Glutamatergic neuron (in vitro differentiated cells): ENCODE measurements around the gene KLC4. TPM values are rescaled to one million over a fixed set of nuclear protein-coding genes. Genes with fewer than 3 reads are reported as not detected.
A peak's percentile ranks its signal among the peaks of the same experiment; 100 is the strongest.
"Not testable (repeated sequence)": the region's sequence is repeated elsewhere in the genome, so short reads cannot be mapped to it uniquely, and the experiment has no call there.

Experiments
- DNase-seq: peaks from one replicate; pipeline ENCODE4 v3.0.0; 2022
- H3K27ac Mint-ChIP-seq: one replicate; pipeline ENCODE4 v1.8.0; 2020; ENCODE audit warnings: mild to moderate bottlenecking, mixed read lengths, inconsistent platforms; ENCODE audit not compliant: unreplicated experiment
- H3K27me3 Mint-ChIP-seq: one replicate; pipeline ENCODE4 v1.8.0; 2020; ENCODE audit warnings: mild to moderate bottlenecking, moderate library complexity, mixed read lengths, inconsistent platforms; ENCODE audit not compliant: unreplicated experiment
- H3K36me3 Mint-ChIP-seq: one replicate; pipeline ENCODE4 v1.8.0; 2020; ENCODE audit warnings: mild to moderate bottlenecking, mixed read lengths, inconsistent platforms; ENCODE audit not compliant: unreplicated experiment
- H3K4me1 Mint-ChIP-seq: one replicate; pipeline ENCODE4 v1.8.0; 2020; ENCODE audit warnings: mild to moderate bottlenecking, low read depth, mixed read lengths, inconsistent platforms; ENCODE audit not compliant: unreplicated experiment
- H3K4me3 Mint-ChIP-seq: one replicate; pipeline ENCODE4 v1.8.0; 2020; ENCODE audit warnings: mild to moderate bottlenecking, mixed read lengths, inconsistent platforms; ENCODE audit not compliant: unreplicated experiment
- H3K9me3 Mint-ChIP-seq: one replicate; pipeline ENCODE4 v1.8.0; 2020; ENCODE audit warnings: mild to moderate bottlenecking, moderate library complexity, mixed read lengths, inconsistent platforms; ENCODE audit not compliant: unreplicated experiment
- total RNA-seq: library from RNA; stranded (reverse); fragmentation: NEBNext Ultra II Directional; extraction: Animal tissue kit (Norgen Biotek cat#: 25700); gene quantifications from one replicate; pipeline ENCODE4 v1.2.1, GENCODE V29; 2021; ENCODE audit not compliant: unreplicated experiment
- TF ChIP-seq, protein P1 (sequence below): fragments of 200-600 bp; sonication (generic); IDR thresholded peaks from one replicate; pipeline ENCODE4 v1.5.0; 2021; ENCODE audit not compliant: partially characterized antibody, unreplicated experiment

Gene KLC4
- total RNA-seq, 1 donor from 2014 or later: 62.3 TPM

DNA sequence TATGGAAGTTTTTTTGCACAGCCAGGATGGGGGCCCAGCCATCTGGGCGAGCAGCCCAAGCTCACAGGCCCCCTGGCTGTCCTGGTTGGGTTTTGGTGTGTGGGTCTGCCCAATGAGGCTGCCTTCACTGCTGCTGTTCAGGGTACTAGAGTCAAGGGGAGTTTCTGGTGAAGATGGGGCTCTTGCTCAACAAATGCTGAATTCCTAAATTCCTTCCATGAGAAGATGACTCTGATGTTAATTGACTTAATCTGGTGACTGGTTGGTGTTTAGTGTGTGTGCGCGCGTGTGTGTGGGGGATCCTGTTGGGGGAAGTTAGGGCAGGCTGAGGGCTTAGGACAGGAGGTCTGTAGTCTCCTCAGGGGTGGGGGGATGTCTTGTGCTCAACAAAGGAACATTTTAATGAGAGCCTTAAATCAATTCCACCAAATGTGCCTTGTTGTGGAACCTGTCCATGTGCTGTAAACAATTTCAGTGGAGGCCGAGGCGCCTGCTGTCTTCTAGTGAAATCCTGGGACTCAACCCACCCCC is 18.6 kb downstream of the KLC4 start:
- peaks cover 17% of the 10 kb centered on the region for H3K4me1 Mint-ChIP-seq
- TF ChIP-seq, protein P1, sequence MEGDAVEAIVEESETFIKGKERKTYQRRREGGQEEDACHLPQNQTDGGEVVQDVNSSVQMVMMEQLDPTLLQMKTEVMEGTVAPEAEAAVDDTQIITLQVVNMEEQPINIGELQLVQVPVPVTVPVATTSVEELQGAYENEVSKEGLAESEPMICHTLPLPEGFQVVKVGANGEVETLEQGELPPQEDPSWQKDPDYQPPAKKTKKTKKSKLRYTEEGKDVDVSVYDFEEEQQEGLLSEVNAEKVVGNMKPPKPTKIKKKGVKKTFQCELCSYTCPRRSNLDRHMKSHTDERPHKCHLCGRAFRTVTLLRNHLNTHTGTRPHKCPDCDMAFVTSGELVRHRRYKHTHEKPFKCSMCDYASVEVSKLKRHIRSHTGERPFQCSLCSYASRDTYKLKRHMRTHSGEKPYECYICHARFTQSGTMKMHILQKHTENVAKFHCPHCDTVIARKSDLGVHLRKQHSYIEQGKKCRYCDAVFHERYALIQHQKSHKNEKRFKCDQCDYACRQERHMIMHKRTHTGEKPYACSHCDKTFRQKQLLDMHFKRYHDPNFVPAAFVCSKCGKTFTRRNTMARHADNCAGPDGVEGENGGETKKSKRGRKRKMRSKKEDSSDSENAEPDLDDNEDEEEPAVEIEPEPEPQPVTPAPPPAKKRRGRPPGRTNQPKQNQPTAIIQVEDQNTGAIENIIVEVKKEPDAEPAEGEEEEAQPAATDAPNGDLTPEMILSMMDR: no peak
- H3K9me3 Mint-ChIP-seq: peaks cover 8% of the 10 kb centered on the region
- no peak for DNase-seq
- H3K36me3 Mint-ChIP-seq: peaks cover 4% of the 10 kb centered on the region
- peaks cover 2% of the 10 kb centered on the region for H3K27me3 Mint-ChIP-seq
- H3K4me3 Mint-ChIP-seq: peak overlapping the region; percentile 88
- H3K27ac Mint-ChIP-seq: peak overlapping the region; percentile 57

DNA sequence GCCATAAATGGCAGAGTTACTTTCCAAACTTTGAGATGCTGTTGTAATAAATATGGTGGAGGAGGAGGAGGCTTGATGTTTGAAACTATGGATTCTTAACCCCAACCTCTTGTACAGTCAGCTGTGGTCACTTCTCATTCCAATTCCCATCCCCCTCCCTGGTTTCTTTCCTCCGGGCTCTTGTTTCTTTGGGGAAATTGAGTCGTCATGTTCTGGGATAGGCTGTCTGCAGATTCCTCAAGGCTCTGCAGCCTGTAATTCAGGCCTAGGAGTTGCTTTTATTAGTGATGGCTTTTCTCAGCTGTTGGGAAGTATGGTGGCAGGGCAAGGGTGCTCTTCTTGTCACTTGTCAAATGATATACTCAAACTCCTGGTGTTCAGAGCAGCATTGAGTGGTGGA is 19.3 kb downstream of the KLC4 start:
- H3K36me3 Mint-ChIP-seq: peaks cover 4% of the 10 kb centered on the region
- peaks cover 2% of the 10 kb centered on the region for H3K27me3 Mint-ChIP-seq
- H3K4me3 Mint-ChIP-seq: peak overlapping the region; percentile 88
- H3K9me3 Mint-ChIP-seq: peaks cover 8% of the 10 kb centered on the region
- TF ChIP-seq, protein P1: no peak
- H3K27ac Mint-ChIP-seq: peak overlapping the region; percentile 57
- no peak for DNase-seq
- H3K4me1 Mint-ChIP-seq: peaks cover 21% of the 10 kb centered on the region

DNA sequence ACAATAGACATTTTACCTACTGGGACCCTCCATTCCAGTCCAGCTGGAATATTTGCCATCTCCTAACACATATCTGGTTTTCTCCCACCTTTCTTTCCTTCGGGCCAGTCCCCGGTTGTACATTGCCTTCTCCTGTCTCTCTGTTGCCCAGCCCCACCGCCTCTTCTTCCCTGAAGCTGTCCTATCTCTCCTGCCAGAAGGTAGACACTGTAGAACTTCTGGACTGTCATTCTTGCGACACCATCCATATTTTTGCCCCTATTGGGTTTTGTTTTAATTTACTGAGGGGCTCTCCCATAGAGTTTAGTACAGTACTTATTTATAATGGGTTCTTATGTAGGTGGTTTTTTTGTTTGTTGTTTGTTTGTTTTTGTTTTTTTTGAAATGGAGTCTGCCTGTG is 21.6 kb downstream of the KLC4 start:
- H3K9me3 Mint-ChIP-seq: peaks cover 8% of the 10 kb centered on the region
- no peak for DNase-seq
- peak overlapping the region; percentile 3 for H3K4me3 Mint-ChIP-seq
- TF ChIP-seq, protein P1: no peak
- H3K36me3 Mint-ChIP-seq: peaks cover 4% of the 10 kb centered on the region
- no peak overlapping the region for H3K27ac Mint-ChIP-seq
- peaks cover 2% of the 10 kb centered on the region for H3K27me3 Mint-ChIP-seq
- H3K4me1 Mint-ChIP-seq: peaks cover 21% of the 10 kb centered on the region

DNA sequence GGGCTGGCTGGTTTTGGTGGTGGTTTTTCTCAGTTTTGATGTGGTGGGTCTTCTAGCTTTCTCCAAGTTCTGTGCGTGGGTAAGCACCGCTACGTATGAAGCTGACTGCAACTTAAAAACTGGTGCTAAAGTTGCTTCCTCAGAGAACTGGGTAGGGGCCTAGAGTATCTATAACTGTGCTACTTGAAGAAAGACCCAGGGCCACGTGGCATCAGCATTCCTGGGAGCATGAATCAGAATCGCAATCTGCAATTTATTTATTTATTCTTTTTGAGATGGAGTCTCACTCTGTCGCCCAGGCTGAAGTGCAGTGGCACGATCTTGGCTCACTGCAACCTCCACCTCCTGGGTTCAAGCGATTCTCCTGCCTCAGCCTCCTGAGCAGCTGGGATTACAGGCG is 22.5 kb downstream of the KLC4 start:
- H3K36me3 Mint-ChIP-seq, H3K9me3 Mint-ChIP-seq, DNase-seq, H3K4me3 Mint-ChIP-seq, H3K27ac Mint-ChIP-seq, H3K27me3 Mint-ChIP-seq: not testable (repeated sequence)
- H3K4me1 Mint-ChIP-seq: peaks cover 23% of the 10 kb centered on the region

DNA sequence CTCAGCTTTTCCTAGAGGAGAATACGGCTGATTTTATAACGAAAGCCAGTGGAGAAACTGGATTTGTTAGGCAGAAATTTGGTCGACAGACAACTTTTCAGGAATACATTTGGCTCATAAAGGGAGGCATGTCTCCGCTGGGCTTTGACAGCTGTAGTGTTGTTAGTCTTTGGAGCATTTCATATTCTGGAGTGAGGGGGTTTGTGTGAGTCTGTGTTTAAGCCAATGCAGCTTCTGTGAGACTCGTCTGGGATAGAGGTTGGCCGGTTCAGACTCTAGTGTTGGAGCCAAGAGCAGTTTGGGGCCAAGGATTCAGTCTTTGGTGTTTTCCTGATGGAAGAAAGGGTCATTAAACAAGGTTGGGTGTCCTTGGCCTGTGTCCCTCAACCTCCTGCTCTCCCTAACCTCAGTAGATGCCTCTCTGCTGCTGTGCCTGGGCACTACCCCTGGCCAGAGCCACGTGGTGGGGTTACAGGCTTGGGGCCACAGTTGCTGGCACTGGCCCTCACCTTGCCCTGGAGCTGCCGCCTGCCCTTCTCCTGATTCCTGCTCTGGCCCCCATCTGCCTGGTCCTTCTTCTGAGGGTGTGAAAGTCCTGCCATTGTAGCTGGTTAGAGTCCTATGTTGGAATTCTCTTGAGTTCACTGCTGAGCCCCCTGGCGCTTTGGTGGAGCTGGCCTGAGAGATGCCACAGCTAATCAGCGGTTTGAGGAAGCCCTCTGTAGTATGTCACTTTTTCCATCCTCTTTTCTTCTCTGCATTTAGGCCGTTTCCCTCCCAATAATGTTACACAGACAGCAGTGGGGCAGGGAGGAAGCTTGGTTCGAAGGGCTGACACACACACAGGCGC is 23.6 kb downstream of the KLC4 start:
- Mint-ChIP-seq H3K36me3 (peaks cover 4% of the 10 kb centered on the region), H3K4me1 (peaks cover 19% of the 10 kb centered on the region), H3K27me3 (peaks cover 2% of the 10 kb centered on the region), H3K27ac (no peak overlapping the region), H3K9me3 (peaks cover 3% of the 10 kb centered on the region), H3K4me3 (no peak overlapping the region)
- no peak for DNase-seq
- TF ChIP-seq, protein P1: no peak
